Peyer's patch (tissue), 4 donors: ENCODE data around the gene VENTX.

ENCODE experiments used
- POLR2A ChIP-seq, 2 donors: fragments of 450-650 bp; IDR thresholded peaks; one replicate each; pipeline ENCODE4 v1.5.1; 2017; ENCODE audit warnings: antibody characterized with exemption in 2 of 2, mild to moderate bottlenecking in 2 of 2, moderate library complexity in 2 of 2
- TF ChIP-seq, protein P1 (sequence below), 6 experiments: fragments of 450-650 bp in 4 of 6; fragments of 200-600 bp in 2 of 6; sonication (generic) in 1 of 6; IDR thresholded peaks; one replicate each; pipeline ENCODE4 v1.5.1; 2017 to 2019; ENCODE audit warnings: antibody characterized with exemption in 6 of 6, mild to moderate bottlenecking in 3 of 6, moderate library complexity in 1 of 6

DNA sequence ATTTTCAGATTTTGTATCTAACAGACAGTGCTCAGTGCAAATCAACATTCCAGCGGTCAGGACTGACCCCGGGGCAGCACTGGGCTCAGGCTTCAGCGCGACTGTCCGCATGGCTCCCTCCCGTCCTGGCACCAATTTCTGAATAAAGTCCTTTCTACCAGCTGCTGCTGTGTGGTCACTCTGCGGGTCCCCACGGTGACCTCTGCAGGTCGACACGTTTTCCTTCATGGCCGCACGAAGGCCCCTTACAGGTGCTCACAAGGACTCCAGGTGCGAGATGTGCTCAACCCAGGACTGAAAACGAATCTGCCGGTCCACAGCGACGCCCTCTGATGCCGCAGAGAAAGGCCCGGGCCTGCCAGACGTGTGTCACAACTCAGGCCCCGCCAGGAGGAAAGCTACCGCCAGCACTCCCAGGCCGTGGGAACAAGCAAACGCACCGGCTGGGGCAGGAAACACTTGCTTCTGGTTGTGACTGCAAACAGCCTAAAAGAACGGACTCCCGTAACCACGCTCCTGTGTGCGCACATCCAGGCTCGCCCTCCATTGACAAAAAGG, 11.3 kb upstream of the VENTX start:
- TF ChIP-seq POLR2A (IDR thresholded peaks at IDR 0.05) = no peak
- TF ChIP-seq, protein P1, sequence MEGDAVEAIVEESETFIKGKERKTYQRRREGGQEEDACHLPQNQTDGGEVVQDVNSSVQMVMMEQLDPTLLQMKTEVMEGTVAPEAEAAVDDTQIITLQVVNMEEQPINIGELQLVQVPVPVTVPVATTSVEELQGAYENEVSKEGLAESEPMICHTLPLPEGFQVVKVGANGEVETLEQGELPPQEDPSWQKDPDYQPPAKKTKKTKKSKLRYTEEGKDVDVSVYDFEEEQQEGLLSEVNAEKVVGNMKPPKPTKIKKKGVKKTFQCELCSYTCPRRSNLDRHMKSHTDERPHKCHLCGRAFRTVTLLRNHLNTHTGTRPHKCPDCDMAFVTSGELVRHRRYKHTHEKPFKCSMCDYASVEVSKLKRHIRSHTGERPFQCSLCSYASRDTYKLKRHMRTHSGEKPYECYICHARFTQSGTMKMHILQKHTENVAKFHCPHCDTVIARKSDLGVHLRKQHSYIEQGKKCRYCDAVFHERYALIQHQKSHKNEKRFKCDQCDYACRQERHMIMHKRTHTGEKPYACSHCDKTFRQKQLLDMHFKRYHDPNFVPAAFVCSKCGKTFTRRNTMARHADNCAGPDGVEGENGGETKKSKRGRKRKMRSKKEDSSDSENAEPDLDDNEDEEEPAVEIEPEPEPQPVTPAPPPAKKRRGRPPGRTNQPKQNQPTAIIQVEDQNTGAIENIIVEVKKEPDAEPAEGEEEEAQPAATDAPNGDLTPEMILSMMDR (IDR thresholded peaks at IDR 0.05) = no peak
